ENCODE data around the gene AKR1D1.
"Not testable (repeated sequence)": the region's sequence is repeated elsewhere in the genome, so short reads cannot be mapped to it uniquely, and the experiment has no call there.

AKR1D1 gene

GRCh38 chr7:138091032-138091431, 14.8 kb downstream of the AKR1D1 start:
- H3K27ac ChIP-seq (ENCODE audit: low read length) = no peak overlapping the region
- no peaks in the 10 kb centered on the region for H3K27me3 ChIP-seq (ENCODE audit: control insufficient read depth in 1 of 2, insufficient read depth in 2 of 2, low read length in 2 of 2)
- no peaks in the 10 kb centered on the region for H3K36me3 ChIP-seq (ENCODE audit: control insufficient read depth in 2 of 2, insufficient read depth in 2 of 2, low read length in 2 of 2)

GRCh38 chr7:138091840-138092239, 15.6 kb downstream of the AKR1D1 start:
- not testable (repeated sequence) for H3K9ac ChIP-seq (ENCODE audit: low read length in 2 of 2); H3K9me3 ChIP-seq (ENCODE audit: control insufficient read depth in 2 of 2, low read length in 2 of 2); H3K4me1 ChIP-seq (ENCODE audit: control insufficient read depth, insufficient read depth, low read length); H3K27me3 ChIP-seq (ENCODE audit: control insufficient read depth in 1 of 2, insufficient read depth in 2 of 2, low read length in 2 of 2); H3K4me3 ChIP-seq (ENCODE audit: low read length in 2 of 2); H3K27ac ChIP-seq (ENCODE audit: low read length); H3K36me3 ChIP-seq (ENCODE audit: control insufficient read depth in 2 of 2, insufficient read depth in 2 of 2, low read length in 2 of 2)

More at GRCh38 chr7:138091032-138091431, 14.8 kb downstream of the AKR1D1 start:
- Histone ChIP-seq H3K9me3 (ENCODE audit: control insufficient read depth in 2 of 2, low read length in 2 of 2) (no peaks in the 10 kb centered on the region), H3K9ac (ENCODE audit: low read length in 2 of 2) (no peak overlapping the region), H3K4me3 (ENCODE audit: low read length in 2 of 2) (no peak overlapping the region), H3K4me1 (ENCODE audit: control insufficient read depth, insufficient read depth, low read length) (no peaks in the 10 kb centered on the region)

- H3K27me3 ChIP-seq (ENCODE audit: control insufficient read depth in 1 of 2, insufficient read depth in 2 of 2, low read length in 2 of 2) = no peaks in the 10 kb centered on the region
- no peaks in the 10 kb centered on the region for H3K4me1 ChIP-seq (ENCODE audit: control insufficient read depth, insufficient read depth, low read length)
- H3K9ac ChIP-seq (ENCODE audit: low read length in 2 of 2) = no peak overlapping the region
- no peak overlapping the region for H3K27ac ChIP-seq (ENCODE audit: low read length)
- H3K4me3 ChIP-seq (ENCODE audit: low read length in 2 of 2) = no peak overlapping the region
- no peaks in the 10 kb centered on the region for H3K36me3 ChIP-seq (ENCODE audit: control insufficient read depth in 2 of 2, insufficient read depth in 2 of 2, low read length in 2 of 2)
- no peaks in the 10 kb centered on the region for H3K9me3 ChIP-seq (ENCODE audit: control insufficient read depth in 2 of 2, low read length in 2 of 2)
Observed at GRCh38 chr7:138092486-138093028, 16.3 kb downstream of the AKR1D1 start.

- Histone ChIP-seq H3K36me3 (ENCODE audit: control insufficient read depth in 2 of 2, insufficient read depth in 2 of 2, low read length in 2 of 2) (no peaks in the 10 kb centered on the region), H3K9me3 (ENCODE audit: control insufficient read depth in 2 of 2, low read length in 2 of 2) (no peaks in the 10 kb centered on the region), H3K27me3 (ENCODE audit: control insufficient read depth in 1 of 2, insufficient read depth in 2 of 2, low read length in 2 of 2) (no peaks in the 10 kb centered on the region), H3K4me3 (ENCODE audit: low read length in 2 of 2) (no peak overlapping the region), H3K4me1 (ENCODE audit: control insufficient read depth, insufficient read depth, low read length) (no peaks in the 10 kb centered on the region), H3K27ac (ENCODE audit: low read length) (no peak overlapping the region), H3K9ac (ENCODE audit: low read length in 2 of 2) (no peak overlapping the region)
Observed at GRCh38 chr7:138095972-138096935, 20.0 kb downstream of the AKR1D1 start.

GRCh38 chr7:138097064-138097741, 20.9 kb downstream of the AKR1D1 start:
- H3K27me3 ChIP-seq (ENCODE audit: control insufficient read depth in 1 of 2, insufficient read depth in 2 of 2, low read length in 2 of 2) = no peaks in the 10 kb centered on the region
- H3K9ac ChIP-seq (ENCODE audit: low read length in 2 of 2) = no peak overlapping the region
- H3K4me1 ChIP-seq (ENCODE audit: control insufficient read depth, insufficient read depth, low read length) = no peaks in the 10 kb centered on the region
- no peaks in the 10 kb centered on the region for H3K9me3 ChIP-seq (ENCODE audit: control insufficient read depth in 2 of 2, low read length in 2 of 2)
- no peak overlapping the region for H3K4me3 ChIP-seq (ENCODE audit: low read length in 2 of 2)
- no peaks in the 10 kb centered on the region for H3K36me3 ChIP-seq (ENCODE audit: control insufficient read depth in 2 of 2, insufficient read depth in 2 of 2, low read length in 2 of 2)
- no peak overlapping the region for H3K27ac ChIP-seq (ENCODE audit: low read length)

GRCh38 chr7:138099813-138100212, 23.6 kb downstream of the AKR1D1 start:
- no peak overlapping the region for H3K4me3 ChIP-seq (ENCODE audit: low read length in 2 of 2)
- H3K9ac ChIP-seq (ENCODE audit: low read length in 2 of 2) = no peak overlapping the region
- no peaks in the 10 kb centered on the region for H3K4me1 ChIP-seq (ENCODE audit: control insufficient read depth, insufficient read depth, low read length)
- H3K9me3 ChIP-seq (ENCODE audit: control insufficient read depth in 2 of 2, low read length in 2 of 2) = no peaks in the 10 kb centered on the region
- H3K27me3 ChIP-seq (ENCODE audit: control insufficient read depth in 1 of 2, insufficient read depth in 2 of 2, low read length in 2 of 2) = no peaks in the 10 kb centered on the region
- H3K27ac ChIP-seq (ENCODE audit: low read length) = no peak overlapping the region
- no peaks in the 10 kb centered on the region for H3K36me3 ChIP-seq (ENCODE audit: control insufficient read depth in 2 of 2, insufficient read depth in 2 of 2, low read length in 2 of 2)

- Histone ChIP-seq H3K9ac (ENCODE audit: low read length in 2 of 2) (no peak overlapping the region), H3K36me3 (ENCODE audit: control insufficient read depth in 2 of 2, insufficient read depth in 2 of 2, low read length in 2 of 2) (no peaks in the 10 kb centered on the region), H3K27ac (ENCODE audit: low read length) (no peak overlapping the region), H3K4me1 (ENCODE audit: control insufficient read depth, insufficient read depth, low read length) (no peaks in the 10 kb centered on the region), H3K27me3 (ENCODE audit: control insufficient read depth in 1 of 2, insufficient read depth in 2 of 2, low read length in 2 of 2) (no peaks in the 10 kb centered on the region), H3K4me3 (ENCODE audit: low read length in 2 of 2) (no peak overlapping the region), H3K9me3 (ENCODE audit: control insufficient read depth in 2 of 2, low read length in 2 of 2) (no peaks in the 10 kb centered on the region)
Observed at GRCh38 chr7:138105221-138105620, 29.0 kb downstream of the AKR1D1 start.

- Histone ChIP-seq H3K9ac (ENCODE audit: low read length in 2 of 2) (no peak overlapping the region), H3K4me3 (ENCODE audit: low read length in 2 of 2) (no peak overlapping the region), H3K27ac (ENCODE audit: low read length) (no peak overlapping the region), H3K36me3 (ENCODE audit: control insufficient read depth in 2 of 2, insufficient read depth in 2 of 2, low read length in 2 of 2) (no peaks in the 10 kb centered on the region), H3K27me3 (ENCODE audit: control insufficient read depth in 1 of 2, insufficient read depth in 2 of 2, low read length in 2 of 2) (no peaks in the 10 kb centered on the region), H3K4me1 (ENCODE audit: control insufficient read depth, insufficient read depth, low read length) (no peaks in the 10 kb centered on the region), H3K9me3 (ENCODE audit: control insufficient read depth in 2 of 2, low read length in 2 of 2) (no peaks in the 10 kb centered on the region)
Observed at GRCh38 chr7:138115047-138115446, 38.8 kb downstream of the AKR1D1 start.

- no peak overlapping the region for H3K27ac ChIP-seq (ENCODE audit: low read length)
- no peak overlapping the region for H3K9ac ChIP-seq (ENCODE audit: low read length in 2 of 2)
- H3K9me3 ChIP-seq (ENCODE audit: control insufficient read depth in 2 of 2, low read length in 2 of 2) = no peaks in the 10 kb centered on the region
- H3K4me3 ChIP-seq (ENCODE audit: low read length in 2 of 2) = no peak overlapping the region
- H3K36me3 ChIP-seq (ENCODE audit: control insufficient read depth in 2 of 2, insufficient read depth in 2 of 2, low read length in 2 of 2) = no peaks in the 10 kb centered on the region
- no peaks in the 10 kb centered on the region for H3K4me1 ChIP-seq (ENCODE audit: control insufficient read depth, insufficient read depth, low read length)
- no peaks in the 10 kb centered on the region for H3K27me3 ChIP-seq (ENCODE audit: control insufficient read depth in 1 of 2, insufficient read depth in 2 of 2, low read length in 2 of 2)
Observed at GRCh38 chr7:138116141-138116540, 39.9 kb downstream of the AKR1D1 start.

- no peaks in the 10 kb centered on the region for H3K4me1 ChIP-seq (ENCODE audit: control insufficient read depth, insufficient read depth, low read length)
- no peaks in the 10 kb centered on the region for H3K9me3 ChIP-seq (ENCODE audit: control insufficient read depth in 2 of 2, low read length in 2 of 2)
- H3K4me3 ChIP-seq (ENCODE audit: low read length in 2 of 2) = no peak overlapping the region
- no peak overlapping the region for H3K9ac ChIP-seq (ENCODE audit: low read length in 2 of 2)
- no peaks in the 10 kb centered on the region for H3K36me3 ChIP-seq (ENCODE audit: control insufficient read depth in 2 of 2, insufficient read depth in 2 of 2, low read length in 2 of 2)
- no peak overlapping the region for H3K27ac ChIP-seq (ENCODE audit: low read length)
- no peaks in the 10 kb centered on the region for H3K27me3 ChIP-seq (ENCODE audit: control insufficient read depth in 1 of 2, insufficient read depth in 2 of 2, low read length in 2 of 2)
Observed at GRCh38 chr7:138116892-138117291, 40.6 kb downstream of the AKR1D1 start.

Measured in stomach smooth muscle (tissue), 2 donors.